COLO829 (cell line): ENCODE data around the gene RANBP9.

Source experiments
- DNase-seq: peaks from one replicate; pipeline ENCODE4 v3.0.0; 2012; ENCODE audit warnings: low spot score

Gene RANBP9

DNA sequence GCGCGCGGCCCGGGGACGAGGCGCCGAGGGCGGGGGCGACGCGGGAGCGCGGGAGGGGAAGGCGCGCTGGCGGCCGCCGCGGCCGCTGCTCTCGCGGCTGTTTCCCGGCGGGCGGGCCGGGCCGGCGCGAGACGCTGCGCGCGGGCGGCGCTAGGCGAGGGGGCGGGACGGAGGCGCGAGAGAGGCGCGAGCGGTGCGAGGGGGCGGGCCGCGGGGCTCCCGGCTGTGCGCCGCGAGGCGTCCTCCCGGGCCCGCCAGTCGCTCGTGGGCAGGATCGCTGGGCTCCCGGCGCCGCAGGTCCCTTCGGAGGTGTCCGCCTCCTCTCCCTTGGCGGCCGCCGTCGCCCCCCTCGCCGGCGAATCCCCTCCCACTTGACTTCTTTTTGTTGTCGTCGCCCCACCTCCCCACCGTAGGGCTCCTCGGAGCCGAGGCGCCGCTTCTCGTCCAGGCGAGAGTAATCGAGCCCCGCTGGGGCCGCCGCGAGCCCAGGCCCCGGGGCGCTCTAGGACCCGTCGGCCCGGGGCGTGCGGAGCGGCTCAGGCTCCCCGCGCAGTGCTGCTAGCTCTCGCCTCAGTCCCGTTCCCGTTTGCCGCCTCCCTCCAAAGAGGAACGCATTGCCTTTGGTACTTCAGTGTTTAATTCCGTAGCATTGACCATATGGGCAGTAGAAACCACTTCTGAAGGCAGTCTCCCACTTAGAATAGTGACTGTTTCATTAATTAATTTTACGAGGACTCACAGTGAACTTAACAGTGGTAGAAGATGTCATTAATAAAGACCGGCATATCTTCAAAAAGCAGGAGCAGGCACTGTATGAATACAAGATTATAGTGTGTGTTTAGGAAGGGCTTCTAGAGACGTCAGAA lies at the start of gene RANBP9:
Gene RANBP9 (minus strand): TSS at position 103 of the 866 bp plus-strand sequence. CDS start 330 bp downstream, outside the sequence.
- peak; percentile 64 for DNase-seq

DNA sequence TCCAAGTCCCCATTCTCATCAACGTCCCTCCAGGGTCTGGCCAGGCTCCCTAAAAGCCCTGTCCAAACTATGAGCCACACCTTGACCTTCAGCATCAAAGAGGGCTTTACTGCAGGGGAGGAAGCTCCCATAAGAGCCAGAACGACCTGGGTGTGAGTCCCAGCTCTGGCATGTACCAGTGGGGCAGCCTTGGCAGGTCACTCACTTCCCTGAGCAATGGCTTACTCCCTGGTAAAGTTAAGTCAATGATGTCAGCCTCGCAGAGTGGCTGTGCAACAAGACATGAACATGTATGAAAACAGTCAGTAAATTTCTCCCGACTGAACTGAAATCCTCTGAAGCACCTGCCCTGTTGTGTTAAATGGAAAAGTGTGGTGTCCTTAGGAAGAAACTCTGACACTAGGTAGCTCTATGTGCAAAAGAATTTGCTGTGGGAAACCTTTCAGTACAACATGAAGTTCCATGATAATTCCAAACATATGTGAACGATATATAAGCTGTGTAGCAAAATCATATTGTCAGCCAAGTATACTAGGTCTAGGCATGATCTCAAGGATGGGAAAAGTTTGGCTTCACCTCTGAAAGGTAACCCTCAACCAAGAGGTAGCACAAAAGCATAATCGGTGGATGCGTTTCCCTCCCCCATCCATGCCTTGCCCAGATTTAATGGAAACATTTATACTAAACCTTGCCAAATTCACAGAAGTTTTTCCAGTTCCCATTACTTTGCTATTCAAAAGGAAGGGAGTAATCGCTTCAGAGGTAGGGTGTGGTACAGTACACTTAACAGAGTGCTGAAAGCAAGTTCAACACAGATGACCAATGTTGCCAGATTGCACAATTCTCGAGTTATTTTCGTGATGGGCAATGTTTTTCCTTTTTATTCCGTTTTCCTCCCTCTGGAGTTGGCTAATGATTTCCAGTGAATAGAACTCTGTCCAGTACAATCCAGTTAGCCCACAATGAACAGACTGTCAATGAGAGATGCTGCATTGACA lies 49.0 kb upstream of the RANBP9 start:
- no peak for DNase-seq

DNA sequence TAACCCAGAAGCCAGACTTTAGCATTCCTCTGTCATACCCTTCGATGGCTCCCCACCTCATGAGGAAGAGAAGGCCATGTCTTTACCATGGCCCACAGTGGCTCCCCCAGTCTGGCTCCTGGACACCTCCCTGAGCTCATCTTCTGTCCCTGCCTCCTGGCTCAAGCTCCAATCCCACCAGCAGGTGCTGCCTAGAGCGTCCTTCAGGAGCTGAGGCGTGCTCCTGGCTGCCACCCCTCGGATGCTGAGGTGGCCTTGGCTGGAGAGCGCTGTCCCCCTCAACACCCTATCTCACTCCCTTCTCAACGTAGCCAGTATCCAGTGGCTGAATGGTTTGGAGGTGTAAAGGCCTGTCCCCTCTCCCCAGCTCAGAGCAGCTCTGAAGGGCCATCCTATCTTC lies 47.4 kb upstream of the RANBP9 start:
- DNase-seq = no peak

DNA sequence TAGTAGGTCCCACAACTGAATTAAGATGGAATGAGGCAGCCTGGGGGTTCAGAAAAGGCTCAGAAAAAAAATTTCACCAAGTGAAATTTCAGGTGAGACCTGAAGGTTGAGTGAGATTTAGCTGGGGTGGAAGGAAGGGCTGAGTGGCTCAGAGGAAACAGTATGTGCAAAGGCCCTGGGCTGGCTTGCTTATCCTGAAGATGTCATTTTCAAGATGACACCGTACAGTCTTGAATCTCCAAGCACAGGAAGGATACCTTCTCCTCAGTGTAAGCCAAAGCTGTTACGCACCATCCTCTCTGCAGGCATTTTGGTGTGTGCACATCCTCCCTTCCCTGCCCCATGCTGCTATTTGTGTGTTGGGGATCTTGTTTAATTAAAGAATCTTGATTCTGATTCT lies 43.0 kb upstream of the RANBP9 start:
- no peak for DNase-seq

DNA sequence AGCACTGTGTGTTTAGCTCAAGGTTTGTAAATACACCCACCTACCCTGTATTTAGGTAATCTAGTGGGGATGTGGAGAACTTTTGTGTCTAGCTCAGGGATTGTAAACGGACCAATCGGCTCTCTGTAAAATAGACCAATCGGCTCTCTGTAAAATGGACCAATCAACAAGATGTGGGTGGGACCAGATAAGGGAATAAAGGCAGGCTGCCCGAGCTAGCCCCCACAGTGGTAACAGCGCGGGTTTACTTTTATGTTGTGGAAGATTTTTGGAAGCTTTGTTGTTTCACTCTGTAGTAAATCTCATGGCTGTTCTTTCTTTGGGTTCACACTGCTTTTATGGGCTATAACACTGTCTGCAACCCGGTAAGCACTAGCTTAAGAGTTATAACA lies 32.1 kb upstream of the RANBP9 start:
- DNase-seq = no peak

DNA sequence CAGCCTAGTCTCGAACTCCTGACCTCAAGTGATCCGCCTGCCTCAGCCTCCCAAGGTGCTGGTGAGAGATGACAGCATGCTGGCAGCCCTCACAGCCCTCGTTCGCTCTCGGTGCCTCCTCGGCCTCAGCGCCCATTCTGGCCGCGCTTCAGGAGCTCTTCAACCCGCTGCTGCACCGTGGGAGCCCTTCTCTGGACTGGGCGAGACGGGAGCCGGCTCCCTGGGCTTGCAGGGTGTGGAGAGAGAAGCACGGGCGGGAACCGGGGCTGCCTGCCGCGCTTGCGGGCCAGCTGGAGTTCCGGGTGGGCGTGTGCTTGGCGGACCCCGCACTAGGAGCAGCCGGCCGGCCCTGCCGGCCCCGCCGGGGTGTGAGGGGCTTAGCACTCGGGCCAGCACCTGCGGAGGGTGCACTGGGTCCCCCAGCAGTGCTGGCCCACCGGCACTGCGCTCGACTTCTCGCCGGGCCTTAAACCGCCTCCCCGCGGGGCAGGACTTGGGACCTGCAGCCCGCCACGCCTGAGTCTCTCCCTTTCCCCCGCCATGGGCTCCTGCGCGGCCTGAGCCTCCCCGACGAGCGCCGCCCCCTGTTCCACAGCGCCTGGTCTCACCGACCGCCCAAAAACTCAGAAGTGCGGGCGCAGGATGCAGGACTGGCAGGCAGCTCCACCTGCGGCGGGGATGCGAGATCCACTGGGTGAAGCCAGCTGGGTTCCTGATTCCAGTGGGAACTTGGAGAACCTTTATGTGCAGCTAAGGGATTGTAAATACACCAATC lies 31.5 kb upstream of the RANBP9 start:
- no peak for DNase-seq

DNA sequence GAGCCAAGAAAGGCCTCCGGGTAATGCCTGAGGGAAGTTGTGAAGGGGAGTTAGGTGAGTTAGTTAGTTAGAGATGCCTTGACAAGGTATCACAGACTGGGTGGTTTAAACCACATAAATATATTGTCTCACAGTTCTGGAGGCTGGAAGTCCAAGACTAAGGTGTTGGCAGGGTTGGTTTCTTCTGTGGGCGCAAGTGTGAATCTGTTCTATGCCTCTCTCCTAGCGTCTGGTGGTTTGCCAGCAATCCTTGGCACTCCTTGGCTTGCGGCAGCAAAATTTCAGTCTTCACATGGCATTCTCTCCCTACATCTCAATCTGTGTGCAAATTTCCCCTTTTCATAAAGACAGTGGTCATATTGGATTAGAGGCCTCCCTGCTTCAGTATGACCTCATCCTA lies 29.7 kb upstream of the RANBP9 start:
- no peak for DNase-seq

DNA sequence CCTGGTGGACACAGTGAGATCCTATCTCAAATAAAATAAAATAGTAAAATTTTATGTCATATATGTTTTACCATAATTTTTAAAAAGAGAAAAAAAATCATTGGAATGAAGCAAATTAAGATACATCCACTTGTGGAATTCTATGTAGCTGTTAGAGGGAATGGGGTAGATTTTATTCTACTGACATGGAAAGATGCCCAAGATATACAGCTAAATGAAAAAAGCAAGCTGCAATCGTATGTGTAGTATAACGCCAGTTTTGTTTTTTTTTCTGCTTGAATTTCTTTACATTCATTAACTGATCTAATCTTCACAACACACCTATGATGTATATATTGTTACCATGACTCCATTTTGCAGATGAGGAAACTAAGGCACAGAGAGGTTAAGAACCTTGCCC lies 23.4 kb upstream of the RANBP9 start:
- DNase-seq = no peak

DNA sequence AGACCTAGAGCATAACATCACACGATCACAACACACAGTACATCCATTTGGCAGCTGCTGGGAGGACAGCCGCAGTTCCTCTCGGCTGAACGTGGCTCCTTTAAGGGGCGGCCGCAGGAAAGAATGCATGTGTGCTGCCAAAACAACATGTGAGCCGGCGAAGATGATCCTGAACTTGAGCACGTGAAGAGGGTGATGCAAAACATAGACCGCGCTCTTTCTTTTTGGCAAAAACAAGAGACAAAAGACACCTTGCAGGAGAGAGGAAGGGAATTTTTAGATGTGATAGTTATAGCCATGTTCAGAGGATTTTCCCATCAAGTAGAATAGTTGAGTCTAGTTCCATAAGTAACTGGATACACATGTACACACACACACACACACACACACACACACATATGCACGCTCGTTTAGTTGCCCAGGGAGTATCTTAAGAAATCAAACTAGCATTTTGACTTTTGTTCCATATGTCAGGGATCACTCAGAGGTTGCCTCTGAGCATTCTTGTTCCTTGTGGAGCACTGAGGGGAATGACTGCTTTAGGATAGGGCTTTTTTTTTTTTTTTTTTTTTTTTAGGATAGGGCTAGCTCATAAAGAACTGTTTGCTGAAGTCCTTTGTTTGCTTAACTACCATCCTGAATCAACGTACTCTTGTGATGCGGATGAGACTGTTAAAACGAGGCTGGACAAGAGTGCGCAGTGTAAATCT lies 21.7 kb upstream of the RANBP9 start:
- DNase-seq = peak; percentile 95

DNA sequence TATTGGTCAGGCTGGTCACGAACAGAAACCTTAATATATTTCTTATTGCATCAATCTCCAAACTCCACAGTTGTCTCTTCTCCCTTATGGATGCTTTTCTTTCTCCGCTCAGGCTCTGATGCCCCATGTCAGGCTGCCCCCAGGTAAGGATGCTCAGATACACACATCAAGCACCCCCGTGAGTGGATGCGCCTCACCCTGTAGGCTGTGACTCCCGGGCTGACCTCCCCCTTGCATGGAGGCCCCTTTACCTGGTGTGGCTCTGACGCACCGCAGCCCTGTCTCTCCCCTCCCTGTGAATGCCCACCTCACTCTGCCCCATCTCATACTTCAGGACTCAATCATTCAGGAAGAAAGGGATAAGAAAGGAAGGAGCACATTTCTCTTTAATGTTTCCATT lies 19.1 kb upstream of the RANBP9 start:
- DNase-seq = no peak

DNA sequence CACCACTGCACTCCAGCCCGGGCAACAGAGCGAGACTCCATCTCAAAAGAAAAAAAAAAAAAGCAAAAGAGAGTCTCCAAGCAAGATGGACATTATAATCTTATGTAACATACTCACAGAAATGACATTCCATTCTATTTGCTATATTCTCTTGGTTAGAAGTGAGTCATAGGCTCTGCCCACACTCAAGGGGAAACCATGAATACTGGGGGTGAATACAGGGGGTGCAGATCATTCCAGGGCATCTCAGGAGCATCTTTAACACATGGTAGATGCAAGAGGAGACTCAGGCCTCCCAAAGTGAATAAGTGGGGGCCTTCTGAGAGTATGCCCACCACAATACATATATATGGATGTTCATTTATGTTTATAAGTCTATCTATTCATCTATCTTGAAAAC lies 18.3 kb upstream of the RANBP9 start:
- no peak for DNase-seq

DNA sequence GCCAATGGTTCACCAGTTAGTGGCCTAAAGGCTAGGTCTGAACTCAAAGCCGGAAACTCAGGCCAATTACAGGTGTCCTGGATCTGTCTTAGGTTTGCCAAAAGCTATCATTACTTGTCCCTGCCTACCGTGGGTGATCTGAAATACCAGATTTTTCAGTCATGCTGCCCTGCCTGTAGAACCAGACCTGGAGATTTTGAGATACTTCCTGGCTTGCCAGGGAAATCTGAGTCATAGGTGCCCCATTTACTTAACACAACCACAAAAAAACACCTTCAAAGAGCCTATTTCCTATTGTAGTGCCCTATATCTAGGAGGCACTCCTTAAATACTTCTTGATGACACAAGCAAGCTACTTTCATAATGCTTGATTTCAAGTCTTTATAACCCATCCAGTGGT lies 13.9 kb upstream of the RANBP9 start:
- no peak for DNase-seq

DNA sequence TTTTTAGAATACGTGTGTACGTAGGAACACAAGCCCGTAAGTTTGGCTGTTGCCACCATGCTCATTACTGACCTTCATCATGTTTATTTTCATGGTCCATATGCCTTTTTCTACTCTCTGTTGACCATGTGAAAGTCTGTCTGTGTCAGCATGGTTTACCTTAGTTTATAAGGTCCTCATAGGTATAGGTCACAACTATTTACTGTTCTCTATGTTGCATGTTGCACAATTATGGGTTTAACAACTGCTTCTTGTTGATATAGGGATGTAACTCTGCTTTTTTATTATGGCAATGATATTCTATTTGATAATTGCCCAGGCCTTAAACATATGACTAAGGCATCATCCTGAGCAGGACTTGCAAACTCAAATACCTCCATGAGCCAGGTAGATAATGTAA lies 13.4 kb upstream of the RANBP9 start:
- no peak for DNase-seq

DNA sequence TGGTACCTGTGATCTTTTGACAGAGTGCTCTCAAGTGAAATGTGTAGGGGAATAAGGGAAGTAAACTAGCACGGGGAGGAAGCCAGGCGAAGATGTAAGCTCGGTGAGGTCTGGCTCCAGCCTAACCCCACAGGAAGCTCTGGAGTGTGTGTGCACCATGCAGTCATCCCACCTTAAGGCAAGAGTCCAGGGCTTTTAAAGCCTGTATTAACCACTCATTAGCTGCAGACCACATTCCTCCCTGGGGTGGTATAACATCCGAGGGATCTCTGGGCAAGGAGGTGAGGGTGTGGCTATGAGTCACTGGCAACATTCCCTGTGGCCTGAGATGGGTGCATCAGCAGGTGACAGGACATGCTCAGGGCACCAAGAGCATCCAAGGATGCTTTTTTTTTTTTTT lies 12.5 kb upstream of the RANBP9 start:
- no peak for DNase-seq

DNA sequence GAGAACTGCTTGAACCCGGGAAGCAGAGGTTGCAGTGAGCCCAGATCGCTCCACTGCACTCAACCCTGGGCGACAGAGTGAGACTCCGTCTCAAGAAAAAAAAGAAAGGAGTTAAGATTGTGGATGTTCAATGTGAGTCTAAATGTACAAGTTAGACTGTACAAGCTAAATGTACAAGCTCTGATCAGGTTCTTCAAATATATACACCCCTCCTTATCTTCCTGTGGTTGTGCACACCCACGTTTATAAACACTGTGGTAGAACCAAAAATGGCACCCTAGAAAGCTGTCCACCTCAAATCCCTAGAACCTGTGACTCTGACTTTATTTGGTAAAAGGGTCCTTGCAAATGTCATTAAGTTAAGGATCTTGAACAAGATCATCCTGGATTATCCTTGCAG lies 11.2 kb upstream of the RANBP9 start:
- DNase-seq = no peak

DNA sequence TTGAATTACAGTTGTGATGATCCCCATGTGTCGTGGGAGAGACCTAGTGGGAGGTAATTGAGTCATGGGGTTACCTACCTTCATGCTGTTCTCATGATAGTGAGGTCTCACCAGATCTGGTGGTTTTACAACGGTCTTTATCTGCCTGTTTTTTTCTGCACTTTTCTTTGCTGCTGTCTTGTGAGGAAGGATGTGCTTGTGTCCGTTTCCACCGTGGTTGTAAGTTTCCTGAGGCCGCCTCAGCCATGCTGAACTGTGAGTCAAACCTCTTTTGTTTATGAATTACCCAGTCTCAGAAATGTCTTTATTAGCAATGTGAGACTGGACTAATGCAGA lies 6.5 kb upstream of the RANBP9 start:
- no peak for DNase-seq

DNA sequence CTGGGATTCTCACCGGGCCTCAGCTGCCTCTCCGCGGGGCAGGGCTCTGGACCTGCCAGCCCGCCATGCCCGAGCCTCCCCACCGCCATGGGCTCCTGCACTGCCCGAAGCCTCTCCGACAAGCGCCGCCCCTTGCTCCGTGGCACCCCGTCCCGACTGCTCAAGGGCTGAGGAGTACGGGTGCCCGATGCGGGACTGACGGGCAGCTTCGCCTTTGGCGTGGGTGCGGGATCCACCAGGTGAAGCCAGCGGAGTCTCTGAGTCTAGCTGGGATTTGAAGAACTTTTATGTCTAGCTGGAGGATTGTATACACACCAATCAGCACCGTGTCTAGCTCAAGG lies 5.3 kb upstream of the RANBP9 start:
- DNase-seq = no peak

DNA sequence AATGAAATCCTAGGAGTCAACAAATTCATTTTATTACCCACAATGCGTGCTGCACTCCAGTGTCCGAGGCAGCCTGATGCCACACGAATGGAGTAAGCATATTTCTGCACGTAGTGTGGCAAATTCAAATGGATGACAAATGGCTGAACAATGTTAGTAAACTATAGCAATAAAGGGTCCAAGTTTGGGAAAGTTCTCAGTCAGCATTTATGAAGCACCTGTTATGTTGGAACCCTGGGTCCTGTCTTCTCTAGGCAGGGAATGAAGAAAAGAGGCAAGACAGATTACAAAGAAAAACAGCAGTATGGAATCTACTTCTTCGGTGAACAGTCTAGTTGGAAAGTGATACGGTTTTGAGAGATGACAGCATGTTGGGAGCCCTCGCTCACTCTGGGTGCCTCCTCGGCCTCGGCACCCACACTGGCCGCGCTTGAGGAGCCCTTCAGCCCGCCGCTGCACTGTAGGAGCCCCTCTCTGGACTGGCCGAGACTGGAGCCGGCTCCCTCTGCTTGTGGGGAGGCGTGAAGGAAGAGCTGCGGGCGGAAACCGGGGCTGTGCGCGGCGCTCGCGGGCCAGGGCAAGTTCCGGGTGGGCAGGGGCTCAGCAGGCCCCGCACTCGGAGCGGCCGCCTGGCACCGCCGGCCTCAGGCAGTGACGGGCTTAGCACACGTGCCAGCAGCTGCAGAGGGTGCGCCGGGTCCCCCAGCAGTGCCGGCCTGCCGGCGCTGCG lies 4.8 kb upstream of the RANBP9 start:
- no peak for DNase-seq

DNA sequence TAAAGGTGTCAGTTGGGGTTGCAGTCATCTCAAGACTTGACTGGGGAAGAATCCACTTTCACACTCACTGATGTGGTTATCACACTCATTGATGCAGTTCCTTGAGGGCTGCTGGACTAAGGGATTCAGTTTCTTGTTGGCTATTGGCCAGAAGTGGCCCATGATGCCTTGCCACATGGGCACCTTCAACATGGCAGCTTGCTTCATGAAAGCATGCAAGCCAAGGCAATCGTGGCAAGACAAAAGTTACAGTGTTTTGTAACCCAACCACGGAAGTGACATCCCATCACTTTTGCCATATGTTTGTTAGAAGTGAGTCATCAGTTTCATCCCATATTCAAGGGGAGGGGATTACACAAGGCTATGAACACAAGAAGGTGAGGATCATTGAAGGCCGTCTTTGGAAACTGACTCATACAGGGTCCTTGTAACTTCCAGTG lies 3.8 kb upstream of the RANBP9 start:
- DNase-seq = no peak

DNA sequence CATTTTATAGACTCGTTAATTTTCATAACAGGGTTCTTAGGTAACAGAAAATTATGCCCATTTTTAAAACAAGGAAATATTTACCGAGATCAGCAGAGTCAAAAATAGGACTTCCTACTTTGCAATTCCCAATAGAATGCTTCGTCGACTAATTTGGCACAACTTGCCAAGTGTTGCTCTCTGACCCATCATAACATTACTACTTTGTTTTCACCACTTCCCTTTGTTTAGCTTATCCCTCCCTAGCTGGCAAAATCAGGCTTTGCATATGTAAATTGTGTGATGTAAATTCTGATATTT lies 914 bp upstream of the RANBP9 start:
- DNase-seq = no peak

DNA sequence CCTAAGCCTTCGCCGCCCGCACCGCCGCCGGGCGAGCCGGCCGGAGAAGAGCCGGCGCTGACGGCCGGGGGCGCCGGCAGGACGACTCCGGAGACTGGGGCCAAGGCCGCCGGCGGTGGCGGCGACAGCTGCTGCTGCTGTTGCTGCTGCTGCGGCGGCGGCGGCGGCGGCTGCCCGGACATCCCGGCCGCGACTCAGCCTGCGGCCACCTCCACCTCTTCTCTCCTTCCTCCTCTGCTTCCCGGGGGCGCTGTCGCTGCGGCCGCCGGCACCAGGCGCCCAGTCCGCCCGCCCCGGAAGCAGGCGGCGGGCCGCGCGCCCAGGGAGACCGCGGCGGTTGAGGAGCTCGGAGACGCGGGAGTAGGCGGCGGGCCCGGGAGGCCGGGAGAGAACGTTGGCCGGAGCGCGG lies 307 bp downstream of the RANBP9 start:
- DNase-seq = no peak
